Activated T-helper 1 cell treated with anti-CD3 and anti-CD28 coated beads, Interleukin-2, amount 50 U/mL, for 16 hours (primary cell): Measurements from ENCODE around the gene DAPK2.

Experiments used
- DNase-seq, 2 donors: peaks; one replicate each; pipeline ENCODE4 v3.0.0-alpha.2; 2020; ENCODE audit warnings: low read depth in 1 of 2, low spot score in 1 of 2

DAPK2 gene

DNA sequence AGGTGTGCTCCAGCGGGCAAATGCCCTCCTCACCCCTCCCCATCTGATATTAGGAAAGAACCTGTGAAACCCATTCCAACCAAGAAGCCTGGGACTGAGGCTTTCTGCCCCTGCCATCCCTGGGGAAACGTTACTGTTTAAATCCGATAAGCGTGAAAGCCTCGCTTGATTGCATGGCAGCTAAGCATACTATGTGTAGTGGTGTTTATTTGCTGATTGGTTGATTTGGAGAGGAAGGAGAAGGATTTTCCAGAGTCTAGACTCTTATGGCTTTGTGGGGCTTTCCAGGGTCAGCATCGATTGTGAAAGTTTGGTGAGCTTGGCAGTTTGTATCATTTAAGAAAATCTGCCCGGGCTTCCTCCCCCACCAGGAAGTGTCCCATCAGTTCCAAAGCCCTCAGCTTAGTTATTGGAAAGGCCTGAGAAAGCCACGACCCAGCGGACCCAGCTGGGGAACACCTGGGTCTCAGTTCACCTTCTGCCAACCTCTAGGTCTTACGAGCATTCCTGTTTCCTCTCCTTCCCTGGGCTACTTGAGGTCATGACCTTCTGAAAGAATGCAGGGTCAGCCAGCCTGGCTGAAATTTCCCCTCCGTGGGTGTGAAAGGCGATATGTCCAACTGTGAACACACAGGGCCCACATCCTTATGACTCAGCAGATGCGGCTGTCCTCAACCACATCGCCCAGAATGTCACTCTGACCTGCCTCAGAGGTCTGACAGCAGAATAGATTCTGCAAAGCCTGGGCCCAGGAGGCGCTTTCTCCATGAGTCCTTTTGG lies 149.8 kb downstream of the DAPK2 start:
- no peak for DNase-seq

DNA sequence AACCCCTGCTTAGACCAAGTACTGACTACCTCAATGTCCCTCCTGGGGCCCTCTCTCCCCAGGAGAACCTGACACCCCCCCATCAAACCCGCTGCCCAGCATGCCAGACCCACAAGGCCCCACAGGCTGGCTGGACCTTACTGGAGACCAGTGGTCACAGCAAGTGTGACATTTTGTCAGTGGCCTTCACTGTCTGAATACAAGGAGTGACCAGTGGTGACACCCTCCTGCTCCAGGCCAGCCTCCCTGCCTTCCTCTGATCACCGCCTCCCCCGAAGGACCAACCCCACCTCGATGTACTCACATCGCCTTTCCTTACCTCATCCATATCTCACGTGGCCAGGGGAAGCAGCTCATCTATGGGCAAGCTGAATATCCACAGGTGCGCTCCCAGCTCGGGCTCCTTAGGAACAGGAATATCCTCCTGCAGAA lies 150.5 kb downstream of the DAPK2 start:
- no peak for DNase-seq

DNA sequence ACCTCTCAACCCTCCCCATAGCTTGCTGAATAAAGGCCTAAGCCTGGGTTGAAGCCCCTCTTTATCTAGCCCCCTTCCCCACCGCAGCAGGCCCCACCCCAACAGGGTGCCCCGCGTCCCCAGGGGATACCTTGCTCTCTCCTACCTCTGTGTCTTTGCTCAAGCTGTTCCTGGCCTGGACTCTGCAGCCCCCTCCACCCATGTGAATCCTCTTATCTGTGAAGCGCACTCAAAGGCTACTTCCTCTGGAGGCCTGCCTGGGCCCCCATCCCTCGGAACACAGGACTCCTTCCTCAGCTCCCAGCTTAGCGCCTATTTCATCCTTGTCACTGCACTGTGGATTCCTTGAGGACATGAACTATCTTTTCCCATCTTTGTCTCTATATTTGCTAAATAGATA lies 151.1 kb downstream of the DAPK2 start:
- no peak for DNase-seq

DNA sequence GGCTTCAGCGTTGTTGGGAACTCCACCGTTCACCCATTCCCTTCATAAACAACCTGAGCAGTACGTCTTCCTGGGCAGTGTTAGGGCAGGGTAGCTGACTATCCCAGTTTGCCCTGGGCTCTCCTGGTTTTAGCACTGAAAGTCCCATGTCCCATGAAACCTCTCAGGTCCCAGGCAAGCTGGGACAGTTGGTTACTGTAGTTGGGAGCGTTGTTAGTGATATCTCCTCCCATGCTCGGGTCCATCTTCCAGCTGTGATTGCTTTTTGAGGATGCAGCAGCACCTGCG lies 151.7 kb downstream of the DAPK2 start:
- DNase-seq: no peak

DNA sequence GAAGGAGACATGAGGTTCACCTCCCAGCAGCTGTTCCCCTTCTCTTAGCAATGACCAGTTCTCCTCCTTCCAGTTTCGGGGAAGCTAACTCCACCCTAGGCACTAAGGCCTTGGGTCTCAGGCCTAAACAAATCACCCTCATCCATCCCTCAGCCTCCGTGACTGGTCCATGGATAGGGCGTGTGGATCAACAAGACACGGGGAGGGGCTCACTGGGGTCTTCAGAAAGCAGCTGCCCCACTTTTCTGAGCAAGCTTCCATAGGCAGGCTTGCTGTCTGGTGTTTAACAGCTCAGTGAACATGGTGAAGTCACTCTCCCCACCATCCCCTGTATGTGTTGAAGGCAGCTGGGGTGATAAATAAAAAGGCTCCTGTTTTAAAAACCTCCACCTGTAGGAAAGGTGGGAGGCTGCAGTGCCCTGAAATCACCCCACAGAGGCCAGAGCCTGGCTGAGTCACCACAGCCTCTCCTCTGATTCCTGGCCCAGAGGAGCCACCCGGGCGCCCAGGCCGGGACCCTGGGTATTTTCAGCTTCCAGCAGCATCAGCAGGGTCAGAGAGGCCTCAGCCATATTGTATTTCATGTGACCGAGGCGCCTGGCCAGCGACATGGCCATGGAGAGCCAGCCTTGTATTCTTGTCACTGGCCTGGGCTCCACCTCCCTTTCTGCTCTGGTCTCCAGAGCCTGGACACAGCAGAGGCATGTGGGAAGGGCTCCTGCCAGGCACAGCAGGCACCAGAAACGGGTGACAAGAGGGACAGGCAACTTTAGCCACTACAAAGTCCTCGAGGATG lies 152.2 kb downstream of the DAPK2 start:
- DNase-seq: no peak

DNA sequence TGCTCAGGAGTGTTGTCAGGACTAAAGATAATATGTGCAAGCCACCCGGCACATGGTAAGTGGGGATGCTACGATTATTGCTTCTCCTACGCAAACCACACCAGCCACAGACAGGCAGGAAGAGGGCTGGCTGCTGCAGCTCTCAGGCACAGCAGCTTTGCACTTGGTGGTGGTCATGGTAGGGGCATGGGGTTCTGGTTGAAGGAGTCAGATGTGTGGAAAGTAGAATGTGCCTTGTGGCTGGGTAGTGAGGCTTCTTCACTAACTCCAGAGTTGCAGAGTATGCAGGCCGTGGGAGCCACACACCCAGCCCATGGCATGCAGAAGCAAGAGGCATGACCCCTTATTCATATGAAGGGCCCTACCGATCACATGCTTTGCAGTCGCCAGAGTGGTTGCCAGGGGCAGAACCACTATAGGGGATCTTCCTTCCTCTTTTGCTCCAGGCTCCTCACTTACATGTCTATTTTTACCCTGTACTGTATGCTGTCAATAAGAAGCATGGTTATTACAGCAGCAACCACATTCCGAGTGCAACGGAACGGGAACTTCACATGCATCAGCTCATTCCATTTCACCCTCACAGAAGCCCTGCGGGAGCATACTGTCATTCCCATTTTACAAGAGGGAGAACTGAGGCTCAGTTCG lies 153.4 kb downstream of the DAPK2 start:
- peak; percentile 34 to 40 for DNase-seq

DNA sequence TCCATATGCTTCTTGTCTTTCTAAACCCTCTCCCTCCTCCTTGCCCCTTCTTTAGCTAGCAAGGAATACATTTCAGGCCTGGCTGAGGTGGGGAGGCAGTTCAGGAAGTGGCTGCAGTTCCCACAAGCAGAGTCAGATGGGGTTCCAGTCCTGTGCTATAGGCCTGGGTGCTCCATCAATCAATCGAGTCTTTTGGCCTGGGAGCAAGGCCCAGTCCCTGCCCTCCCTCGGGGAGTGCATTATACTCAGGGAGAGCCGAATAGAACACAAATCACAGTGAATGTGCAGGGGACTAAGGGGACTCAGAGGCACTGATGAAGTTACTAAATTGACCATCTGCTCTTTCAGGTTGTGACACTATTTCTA lies 154.5 kb downstream of the DAPK2 start:
- no peak for DNase-seq

DNA sequence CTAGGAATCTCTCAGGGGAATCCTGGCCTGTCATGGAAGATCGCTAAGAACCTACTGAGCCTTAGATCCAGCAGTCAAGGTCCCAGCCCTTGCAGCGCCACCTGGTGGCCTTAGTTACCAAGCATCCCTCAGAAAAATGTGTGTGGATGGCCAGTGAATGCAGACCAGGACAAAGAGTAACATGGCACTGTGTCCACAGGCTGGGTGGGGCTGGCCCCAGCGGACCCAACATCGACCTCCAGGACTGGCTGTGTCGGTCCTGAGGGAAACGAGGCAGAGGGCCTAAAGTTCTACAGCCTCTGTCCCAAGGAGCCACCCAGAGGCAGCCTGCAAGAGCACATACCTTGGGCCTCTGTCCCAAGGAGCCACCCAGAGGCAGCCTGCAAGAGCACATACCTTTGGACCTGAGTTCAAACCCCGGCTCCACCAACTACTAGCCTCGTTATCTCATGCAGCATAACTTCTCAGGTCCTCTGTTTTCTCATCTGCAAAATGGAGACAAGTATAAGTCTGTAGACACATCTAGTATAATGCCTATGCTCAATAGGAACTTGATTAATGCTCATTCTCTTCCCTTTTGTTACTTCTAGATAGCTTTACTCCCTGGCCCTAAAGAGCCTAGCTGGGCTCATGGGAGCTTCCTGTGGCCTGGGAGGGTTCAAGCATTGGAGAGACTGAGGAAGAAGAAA lies 155.1 kb downstream of the DAPK2 start:
- peak; percentile 50 to 58 for DNase-seq

DNA sequence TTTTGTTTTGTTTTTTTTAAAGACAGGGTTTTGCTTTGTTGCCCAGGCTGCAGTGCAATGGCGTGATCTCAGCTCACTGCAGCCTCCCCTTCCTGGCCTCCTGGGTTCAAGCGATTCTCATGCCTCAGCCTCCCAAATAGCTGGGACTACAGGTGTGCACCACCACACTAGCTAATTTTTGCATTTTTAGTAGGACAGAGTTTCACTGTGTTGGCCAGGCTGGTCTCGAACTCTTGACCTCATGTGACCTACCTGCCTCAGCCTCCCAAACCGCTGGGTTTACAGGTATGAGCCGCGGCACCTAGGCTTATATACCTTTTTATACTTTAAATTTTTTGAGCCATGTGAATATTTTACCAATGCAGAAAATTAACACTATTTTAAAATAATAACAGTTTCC lies 155.7 kb downstream of the DAPK2 start:
- DNase-seq: no peak

DNA sequence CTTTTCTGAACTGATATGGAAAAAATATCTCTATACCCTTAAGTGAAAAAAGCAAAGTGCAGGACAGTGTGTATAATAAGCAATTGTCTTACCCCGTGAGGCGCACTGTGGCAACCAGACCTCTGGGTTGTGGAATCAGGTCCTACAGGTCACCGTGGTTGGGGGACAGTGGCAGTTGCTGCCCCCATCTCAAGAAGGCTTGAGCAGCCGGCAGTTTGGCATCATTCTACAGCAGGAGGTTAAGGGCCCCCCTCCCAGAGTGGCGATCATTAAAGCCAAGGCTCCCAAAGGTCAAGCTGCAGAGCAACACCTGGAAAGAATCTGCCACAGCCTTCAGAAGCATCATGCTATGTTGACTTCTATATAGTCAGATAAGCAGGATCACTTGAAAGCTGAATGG lies 156.5 kb downstream of the DAPK2 start:
- no peak for DNase-seq

DNA sequence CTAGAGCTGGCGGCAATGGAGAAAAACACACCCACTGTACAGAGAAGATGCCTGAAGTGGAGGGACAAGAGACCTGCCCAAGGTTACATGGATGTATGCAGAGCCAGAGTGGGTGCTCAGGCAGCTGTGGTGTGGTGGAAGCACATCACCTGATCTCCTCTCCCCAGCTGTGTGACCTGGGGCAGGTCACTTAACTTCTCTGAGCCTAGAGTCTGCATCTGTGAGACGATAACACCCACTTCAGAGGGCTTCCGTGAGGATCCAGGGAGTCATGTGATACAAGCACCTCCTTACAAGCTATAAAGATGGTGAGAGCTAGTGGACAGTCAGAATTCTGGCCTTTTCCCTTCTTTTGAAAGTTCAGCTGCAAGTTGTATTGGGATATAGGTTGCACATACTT lies 157.5 kb downstream of the DAPK2 start:
- DNase-seq: no peak

DNA sequence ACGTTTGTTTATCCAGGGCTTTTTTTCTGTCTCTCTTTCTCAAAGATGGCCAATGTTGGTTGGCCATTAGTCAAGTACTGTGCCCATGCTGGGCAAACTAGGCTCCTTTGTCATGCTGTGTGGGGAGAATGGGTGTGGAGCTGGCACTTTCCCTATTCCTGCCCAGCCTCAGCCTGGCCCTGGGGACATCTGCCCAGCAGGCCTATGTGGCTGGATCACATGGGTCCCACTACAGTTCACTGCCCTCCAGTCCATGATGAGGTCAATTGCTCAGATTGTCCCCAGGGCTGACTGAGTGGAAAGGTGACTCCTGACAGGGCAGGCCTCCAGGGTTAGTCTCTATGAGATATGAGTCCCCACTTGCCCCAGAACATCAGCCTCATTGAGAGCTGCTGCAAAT lies 158.1 kb downstream of the DAPK2 start:
- no peak for DNase-seq

DNA sequence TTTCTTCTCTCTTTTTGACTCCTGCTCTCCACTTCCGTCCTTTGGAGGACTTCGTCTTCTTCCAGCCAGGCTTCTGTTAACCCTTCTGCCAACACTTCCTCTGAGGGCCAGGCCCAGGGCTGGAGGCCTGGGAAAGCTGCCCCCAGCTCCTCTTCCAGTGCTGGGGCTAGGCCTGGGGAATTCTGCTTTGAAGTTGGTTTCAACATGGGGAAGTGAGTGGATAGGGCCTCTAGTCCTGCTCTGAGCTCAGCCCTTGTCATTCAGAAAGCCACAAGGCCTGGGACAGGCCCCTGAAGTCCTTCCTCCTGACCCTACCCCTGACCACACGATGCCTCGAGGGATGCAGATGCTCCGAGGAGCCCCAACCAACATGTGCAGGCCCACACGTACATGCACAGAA lies 158.7 kb downstream of the DAPK2 start:
- no peak for DNase-seq

DNA sequence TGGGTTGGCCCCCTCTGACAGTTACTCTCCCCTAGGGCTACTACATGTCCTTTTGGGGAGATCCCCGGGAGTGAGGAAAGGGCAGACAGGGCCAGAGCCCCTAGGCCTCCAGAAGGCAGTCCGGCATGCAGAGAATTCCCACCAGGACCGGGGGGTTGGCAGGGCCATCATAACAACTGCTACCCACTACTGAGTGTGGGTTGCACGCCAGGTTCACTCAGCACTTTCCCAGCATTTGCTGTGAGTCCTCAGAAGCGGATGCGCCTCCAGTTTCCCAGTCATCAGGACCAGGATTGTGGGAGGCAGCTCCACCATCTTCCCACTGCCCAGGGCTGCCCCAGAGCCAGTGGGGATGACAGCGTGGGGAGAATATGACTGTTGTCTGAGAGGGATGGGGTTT lies 161.3 kb downstream of the DAPK2 start:
- DNase-seq: no peak

DNA sequence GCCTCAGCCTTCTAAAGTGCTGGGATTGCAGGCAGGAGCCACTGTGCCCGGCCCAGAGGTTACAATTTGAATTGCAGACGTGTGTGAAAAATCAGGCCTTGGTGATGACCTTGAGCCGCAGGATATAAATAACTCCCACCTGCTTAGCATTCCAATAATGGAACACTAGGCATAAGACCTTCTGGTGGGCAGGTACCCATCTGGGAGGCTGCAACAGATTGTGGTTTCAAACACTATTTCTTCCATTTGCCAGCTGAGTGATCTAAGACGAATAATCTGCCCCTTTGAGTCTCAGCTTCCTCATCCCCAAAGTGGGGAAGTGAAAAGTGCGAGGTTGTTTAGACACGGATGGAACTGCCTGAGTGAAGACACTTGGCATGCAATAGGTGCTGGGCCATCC lies 164.9 kb downstream of the DAPK2 start:
- no peak for DNase-seq

DNA sequence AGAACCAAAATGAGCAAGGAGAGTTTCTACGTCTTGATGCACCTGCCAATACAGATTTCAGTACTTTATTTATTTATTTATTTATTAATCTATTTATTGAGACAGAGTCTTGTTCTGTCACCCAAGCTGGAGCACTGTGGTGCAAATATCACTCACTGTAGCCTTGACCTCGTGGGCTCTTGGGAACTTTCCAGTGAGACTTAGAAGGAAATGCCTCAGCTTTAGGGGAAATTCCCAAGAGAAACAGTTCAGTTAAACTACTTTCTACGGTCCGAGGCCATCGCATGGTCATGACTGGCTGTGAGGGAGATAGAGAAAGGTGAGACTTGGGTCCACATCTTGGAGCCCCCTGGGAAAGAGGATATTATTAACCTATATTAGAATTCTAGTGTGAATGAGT lies 165.5 kb downstream of the DAPK2 start:
- no peak for DNase-seq

DNA sequence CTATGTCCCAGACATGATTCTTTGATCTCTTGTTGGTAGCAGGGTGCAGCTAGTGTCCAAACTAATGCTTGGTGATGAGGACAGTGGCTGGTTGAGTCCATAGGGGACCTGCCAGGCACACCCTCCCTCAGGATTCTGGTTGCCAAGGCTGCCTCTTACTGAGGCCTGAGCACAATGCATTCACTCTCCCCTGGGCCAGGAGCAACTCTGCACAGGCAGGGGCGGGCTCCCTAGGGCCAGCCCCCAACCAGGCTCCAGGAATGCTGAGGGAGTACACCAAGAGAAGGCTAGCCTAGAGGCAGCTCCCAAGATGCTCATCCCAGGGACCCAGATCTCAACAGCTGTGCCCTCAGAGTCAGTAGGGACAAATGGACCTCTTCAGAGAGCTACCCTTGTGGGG lies 166.3 kb downstream of the DAPK2 start:
- DNase-seq: no peak

DNA sequence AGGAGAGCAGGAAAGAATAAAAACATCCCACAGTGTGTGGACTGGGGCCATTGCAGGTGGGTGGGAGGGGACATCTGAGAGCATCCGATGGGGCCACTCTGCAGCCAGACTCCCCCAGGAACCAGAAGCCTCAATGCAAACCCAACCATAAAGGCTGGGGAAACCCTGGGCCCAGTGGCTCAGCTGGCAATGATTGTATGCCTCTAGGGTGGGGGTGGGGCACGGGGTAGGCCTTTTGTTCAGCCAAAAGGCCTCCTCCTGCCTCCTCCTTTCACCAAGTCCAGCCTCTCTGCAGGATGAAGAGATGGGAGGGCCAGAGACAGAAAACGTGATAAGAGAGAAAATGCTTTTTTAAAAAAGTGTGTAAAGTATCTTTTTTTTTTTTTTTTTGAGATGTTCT lies 167.1 kb downstream of the DAPK2 start:
- no peak for DNase-seq

DNA sequence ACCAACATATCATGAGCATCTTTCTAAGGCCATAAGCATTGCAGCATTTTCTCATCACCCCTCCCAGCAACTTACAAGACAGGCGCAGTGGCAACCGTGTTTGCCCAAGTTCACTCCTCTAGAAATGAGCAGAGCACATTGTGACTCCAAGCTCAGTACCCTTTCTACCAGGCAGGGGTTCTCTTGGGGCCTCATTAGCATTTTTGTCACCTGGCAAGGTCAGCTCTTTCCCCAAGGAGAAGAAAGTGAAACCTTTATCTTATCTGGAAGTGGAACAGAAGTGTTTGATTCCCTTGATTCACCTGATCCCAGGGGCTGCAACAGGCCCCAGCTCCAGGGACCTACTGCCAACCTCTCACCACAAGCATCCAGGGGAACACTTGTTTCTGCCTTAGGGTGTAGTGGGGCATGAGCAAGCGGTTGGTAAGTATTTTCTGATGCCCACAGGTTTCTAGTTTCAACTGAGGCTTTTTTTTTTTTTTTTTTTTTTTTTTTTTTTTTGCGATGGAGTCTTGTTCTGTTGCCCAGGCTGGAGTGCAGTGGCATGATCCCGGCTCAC lies 168.5 kb downstream of the DAPK2 start:
- no peak for DNase-seq

DNA sequence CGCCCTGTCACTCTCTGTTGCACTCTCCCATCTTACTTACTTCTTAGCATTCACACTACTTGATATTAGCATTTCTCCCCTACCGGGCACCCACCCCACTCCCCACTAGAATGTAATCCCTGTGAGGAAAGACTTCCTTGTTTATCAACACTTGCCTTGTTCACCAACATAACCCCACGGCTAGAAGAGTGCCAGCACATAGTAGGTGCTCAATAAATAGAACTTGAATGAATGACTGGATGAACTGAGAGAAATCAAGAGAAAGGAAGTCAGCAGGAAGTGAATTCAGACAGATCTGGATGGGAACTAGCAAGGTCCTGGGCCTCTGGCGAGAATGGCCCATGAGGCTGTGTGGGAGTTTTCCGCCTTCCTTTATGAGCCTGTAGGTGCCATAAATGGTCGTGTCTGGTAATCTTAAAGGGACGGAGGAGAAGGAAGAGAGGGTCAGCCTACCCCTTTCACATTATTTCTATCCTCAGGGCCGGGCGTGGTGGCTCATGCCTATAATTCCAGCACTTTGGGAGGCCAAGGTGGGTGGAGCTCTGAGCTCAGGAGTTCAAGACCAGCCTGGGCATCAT lies 170.1 kb downstream of the DAPK2 start:
- no peak for DNase-seq

DNA sequence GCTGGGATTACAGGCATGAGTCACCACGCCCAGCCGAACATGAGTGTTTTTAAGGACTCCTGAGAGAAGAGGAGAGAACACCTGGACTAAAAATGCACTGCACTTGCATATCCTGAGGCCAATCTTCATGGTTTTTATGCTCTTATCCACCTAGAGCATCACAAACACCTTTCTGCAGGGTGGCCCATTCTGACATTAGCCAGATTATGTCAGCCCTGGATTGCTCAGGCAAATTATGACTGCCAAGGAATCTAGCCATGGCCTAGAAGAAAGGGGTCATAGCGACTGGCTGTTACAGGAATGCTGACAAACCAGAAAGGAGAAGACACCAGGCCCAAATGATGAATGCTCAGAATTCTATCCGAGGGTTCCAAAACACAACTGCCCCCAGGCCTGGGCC lies 171.7 kb downstream of the DAPK2 start:
- DNase-seq: no peak
